HG03159 (cell line): Measurements from ENCODE around the gene SH2D1A.
"Not testable (repeated sequence)": the region's sequence is repeated elsewhere in the genome, so short reads cannot be mapped to it uniquely, and the experiment has no call there.

Experiments
- ATAC-seq: cut with Tn5 transposase; IDR thresholded peaks from one replicate; pipeline ENCODE4 v1.9.1; 2021; ENCODE audit warnings: mild to moderate bottlenecking, moderate library complexity; ENCODE audit not compliant: unreplicated experiment

SH2D1A gene

DNA sequence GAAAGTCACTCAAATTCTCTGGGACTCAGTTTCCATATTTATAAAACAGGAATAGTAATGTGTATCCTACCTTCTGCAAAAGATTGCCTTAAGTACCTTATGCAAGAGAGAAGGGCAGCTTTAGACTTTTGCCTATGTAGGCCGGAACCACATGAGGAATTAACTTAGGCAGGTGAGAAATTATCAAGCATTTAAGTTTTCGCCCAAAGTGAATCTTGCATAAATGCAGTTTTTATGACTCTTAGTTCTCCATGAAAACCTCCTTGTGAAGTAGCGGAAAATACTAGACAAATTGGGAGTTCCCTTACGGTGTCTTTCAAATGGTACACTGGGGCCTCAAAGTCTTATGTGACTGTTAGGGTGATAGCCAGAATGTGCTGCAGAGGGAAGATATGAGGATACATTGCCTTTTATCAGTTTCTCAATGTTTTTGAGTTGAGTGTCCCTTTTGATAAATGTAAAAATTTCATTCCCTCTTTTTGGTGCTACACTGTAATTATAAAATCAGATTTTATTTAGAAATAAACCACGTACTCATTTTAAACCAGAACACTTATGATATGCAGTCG lies 2.6 kb downstream of the SH2D1A start:
- no peak for ATAC-seq

- no peak for ATAC-seq
Measured at GRCh38 chrX:124354648-124355047, 8.3 kb downstream of the SH2D1A start.

DNA sequence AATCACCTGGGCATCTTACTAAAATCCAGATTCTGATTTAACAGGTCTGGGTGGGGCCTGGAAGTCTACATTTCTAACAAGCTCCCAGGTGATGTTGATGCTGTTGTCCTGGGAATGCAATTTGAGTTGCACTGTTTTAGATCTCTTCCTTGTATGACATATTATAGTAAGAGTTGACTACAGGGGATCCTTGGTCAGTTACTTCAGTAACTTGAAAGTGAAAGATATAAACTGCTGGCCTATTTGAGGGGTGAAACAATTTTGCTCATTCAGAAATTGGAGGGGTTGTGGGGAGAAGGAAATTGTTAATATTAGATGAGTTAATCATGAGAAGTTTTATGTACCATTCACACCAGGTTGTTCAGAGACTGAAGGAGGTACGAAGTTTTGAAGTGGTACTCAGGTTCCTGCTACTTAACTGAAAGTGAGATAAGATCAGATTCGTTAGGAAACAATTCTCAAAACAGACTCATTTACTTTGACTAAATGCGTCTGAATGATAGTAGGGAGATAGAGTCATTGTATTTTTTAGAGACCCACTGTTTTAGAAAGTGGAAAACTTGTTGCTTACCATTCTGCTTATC lies 12.5 kb downstream of the SH2D1A start:
- no peak for ATAC-seq

GRCh38 chrX:124362072-124362471 lies 15.7 kb downstream of the SH2D1A start:
- ATAC-seq: no peak

- no peak for ATAC-seq
Measured at GRCh38 chrX:124362761-124363160, 16.4 kb downstream of the SH2D1A start.

DNA sequence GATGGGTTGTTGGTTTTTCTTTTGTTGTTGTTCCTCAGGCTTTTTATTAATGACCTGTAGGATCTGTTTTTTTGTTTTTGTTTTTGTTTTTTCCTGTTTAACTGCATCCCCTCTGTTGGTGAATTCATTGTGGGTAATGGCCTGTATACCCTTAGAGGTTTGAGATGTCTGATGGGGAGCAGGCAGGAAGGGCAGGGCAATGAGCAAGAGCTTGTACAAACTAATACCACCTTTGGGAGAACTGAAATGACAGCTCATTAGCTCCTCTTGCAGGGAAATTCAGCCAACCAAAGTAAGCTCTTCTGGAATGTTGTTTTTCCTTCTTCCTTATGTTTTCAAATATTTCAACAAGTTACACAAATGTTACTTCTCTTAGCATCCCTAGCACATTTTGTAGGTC lies 23.4 kb downstream of the SH2D1A start:
- ATAC-seq: no peak

GRCh38 chrX:124373348-124373747 lies 27.0 kb downstream of the SH2D1A start:
- ATAC-seq: no peak

DNA sequence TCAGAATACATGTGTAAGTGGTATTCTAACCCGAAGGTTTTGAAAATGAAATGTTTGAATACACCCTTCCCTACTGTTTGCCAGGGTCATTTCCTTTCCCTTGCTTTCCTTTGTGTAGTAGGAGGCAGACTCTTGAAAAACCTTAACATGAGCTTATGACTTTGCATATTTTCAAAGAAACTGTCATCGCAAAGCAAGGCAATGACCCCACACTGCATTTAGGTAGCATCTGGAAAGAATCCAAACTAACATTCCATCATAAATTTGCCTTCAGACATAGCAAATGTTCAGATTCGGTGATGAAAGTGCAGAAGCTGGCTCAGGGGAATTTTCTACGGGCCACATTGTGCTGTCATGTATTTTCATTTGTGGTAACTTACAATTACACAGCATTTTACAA lies 32.3 kb downstream of the SH2D1A start:
- ATAC-seq: no peak

GRCh38 chrX:124383354-124383753 lies 37.0 kb downstream of the SH2D1A start:
- ATAC-seq: no peak

- ATAC-seq: no peak
Measured at GRCh38 chrX:124386401-124386800, 40.0 kb downstream of the SH2D1A start.

DNA sequence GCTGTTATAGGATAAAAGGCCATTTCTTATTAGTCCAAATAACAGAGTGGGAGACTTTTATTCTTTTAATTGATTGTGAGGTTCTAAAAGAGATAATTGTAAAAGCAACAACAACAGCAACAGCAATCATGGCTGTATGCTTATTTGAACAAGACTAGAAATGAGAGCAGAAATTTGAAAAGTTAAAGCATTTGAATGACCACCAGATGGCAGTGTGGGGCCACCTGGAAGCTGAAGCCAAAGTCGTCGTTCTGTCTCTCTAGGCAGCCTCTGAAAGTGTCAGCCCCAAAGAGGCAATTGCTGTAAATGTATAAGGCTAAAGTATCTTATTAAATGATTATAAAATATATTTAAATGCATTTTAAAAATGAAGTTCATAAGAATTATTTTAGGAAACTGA lies 42.2 kb downstream of the SH2D1A start:
- peak; percentile 83 for ATAC-seq

GRCh38 chrX:124392794-124393193 lies 46.4 kb downstream of the SH2D1A start:
- ATAC-seq: no peak

- ATAC-seq: no peak
Measured at GRCh38 chrX:124393238-124393637, 46.9 kb downstream of the SH2D1A start.

GRCh38 chrX:124393659-124394058 lies 47.3 kb downstream of the SH2D1A start:
- no peak for ATAC-seq

- peak; percentile 62 for ATAC-seq
Measured at GRCh38 chrX:124395145-124395880, 49.0 kb downstream of the SH2D1A start.

DNA sequence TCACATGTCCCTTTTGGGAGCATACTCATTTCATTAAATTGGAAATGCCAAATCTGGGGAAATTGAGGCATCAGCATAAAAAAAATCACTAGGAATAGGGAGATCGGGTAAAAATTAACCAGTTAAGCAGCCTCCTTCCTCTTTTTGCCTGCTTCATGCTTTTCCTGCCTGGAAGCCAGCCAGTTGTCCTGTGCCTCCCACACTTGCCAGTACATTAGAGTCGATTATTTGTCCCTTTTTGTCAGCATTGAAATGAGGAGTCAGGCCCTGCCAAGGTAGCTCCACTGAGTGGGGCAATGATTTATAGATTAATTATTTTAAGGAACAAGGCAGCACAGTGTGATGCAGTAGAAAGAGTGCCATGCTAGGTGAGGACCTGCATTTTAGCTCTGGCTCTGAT lies 55.3 kb downstream of the SH2D1A start:
- ATAC-seq: no peak

GRCh38 chrX:124405868-124406267 lies 59.5 kb downstream of the SH2D1A start:
- ATAC-seq: no peak

DNA sequence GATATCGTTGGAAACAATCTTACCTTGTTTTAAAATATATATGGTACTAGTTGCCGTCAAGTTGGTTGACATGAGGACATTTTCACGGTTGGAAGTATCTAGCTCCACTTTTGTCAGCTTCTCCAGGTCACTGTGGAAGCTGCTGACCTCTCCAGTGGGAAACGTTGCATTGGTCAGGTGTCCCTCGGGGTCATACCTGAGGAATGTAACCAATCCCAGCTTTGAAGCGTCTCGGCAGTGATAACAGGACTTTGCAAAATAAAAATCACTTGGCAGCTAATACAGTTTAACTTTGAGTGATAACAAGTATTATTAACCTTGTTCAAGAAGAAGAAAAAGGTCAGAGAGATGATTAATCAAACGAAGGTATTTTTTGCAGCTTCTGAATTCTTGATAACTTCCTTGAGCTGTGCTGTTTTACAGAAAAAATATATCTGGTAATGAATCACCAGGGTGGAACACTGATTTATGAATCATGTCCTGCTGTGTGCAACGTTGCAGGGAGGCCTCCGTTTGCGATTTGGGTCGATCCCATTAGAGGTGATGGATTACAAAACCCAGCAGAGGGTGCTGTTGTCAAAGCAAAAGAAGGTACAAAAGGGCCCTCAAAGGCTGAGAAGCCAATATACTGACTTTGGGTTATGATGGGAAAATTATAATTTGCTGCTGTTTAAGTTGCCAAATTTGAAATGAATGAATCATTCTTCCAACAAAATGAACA lies 60.1 kb downstream of the SH2D1A start:
- ATAC-seq: peak; percentile 93

GRCh38 chrX:124407226-124407625 lies 60.9 kb downstream of the SH2D1A start:
- no peak for ATAC-seq

- not testable (repeated sequence) for ATAC-seq
Measured at GRCh38 chrX:124408380-124408779, 62.0 kb downstream of the SH2D1A start.

- ATAC-seq: no peak
Measured at GRCh38 chrX:124413244-124413643, 66.9 kb downstream of the SH2D1A start.

GRCh38 chrX:124414281-124414680 lies 67.9 kb downstream of the SH2D1A start:
- ATAC-seq: no peak
